Neural cell (in vitro differentiated cells): ENCODE measurements around the gene GID4.

Source experiments
- POLR2AphosphoS5 ChIP-seq: IDR thresholded peaks from 2 replicates; pipeline ENCODE4 v1.6.1; 2012
- TF ChIP-seq, protein P1 (sequence below): fragments of 450-650 bp; IDR thresholded peaks from 2 replicates; pipeline ENCODE4 v1.5.1; 2014; ENCODE audit warnings: antibody characterized with exemption, mild to moderate bottlenecking, moderate library complexity; ENCODE audit not compliant: poor library complexity, severe bottlenecking

DNA sequence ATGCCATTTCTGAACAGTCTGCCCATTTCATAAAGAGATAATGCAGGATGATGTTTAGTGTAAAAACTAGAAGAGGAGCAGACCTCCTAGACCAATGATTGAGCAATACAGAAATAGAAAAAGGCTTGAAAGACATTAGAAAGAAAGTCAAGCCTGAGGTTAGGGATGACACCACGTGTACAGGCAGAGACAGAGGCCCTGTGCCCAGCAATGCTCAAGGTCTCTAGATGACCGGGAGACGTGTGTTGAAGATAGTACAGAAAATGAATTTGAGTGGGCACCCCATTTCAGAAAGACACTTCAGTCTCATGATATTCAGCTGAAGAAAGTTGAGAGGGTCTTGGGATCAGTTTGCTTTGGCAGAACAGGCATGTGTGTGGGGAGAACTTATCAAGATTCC is 5.4 kb downstream of the GID4 start:
- TF ChIP-seq, protein P1, sequence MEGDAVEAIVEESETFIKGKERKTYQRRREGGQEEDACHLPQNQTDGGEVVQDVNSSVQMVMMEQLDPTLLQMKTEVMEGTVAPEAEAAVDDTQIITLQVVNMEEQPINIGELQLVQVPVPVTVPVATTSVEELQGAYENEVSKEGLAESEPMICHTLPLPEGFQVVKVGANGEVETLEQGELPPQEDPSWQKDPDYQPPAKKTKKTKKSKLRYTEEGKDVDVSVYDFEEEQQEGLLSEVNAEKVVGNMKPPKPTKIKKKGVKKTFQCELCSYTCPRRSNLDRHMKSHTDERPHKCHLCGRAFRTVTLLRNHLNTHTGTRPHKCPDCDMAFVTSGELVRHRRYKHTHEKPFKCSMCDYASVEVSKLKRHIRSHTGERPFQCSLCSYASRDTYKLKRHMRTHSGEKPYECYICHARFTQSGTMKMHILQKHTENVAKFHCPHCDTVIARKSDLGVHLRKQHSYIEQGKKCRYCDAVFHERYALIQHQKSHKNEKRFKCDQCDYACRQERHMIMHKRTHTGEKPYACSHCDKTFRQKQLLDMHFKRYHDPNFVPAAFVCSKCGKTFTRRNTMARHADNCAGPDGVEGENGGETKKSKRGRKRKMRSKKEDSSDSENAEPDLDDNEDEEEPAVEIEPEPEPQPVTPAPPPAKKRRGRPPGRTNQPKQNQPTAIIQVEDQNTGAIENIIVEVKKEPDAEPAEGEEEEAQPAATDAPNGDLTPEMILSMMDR = no peak
- no peak for TF ChIP-seq POLR2AphosphoS5
